Keratinocyte (primary cell): ENCODE results near the gene PCDH9. TPM values are rescaled to one million over a fixed set of nuclear protein-coding genes. Genes with fewer than 3 reads are reported as not detected.

Source experiments
- DNase-seq: peaks from one replicate; pipeline ENCODE4 v3.0.0-alpha.2; 2011; ENCODE audit warnings: low read depth, missing footprints, low spot score
- FAIRE-seq: peaks from 2 replicates; lab custom pipeline; 2011; peaks lifted over from hg19 to GRCh38; lab: Jason Lieb, UNC
- H2AFZ ChIP-seq: 2 replicates; pipeline ENCODE4 v1.6.0; 2012; ENCODE audit warnings: low read length, control low read depth, inconsistent platforms; ENCODE audit not compliant: control insufficient read depth
- H3K27ac ChIP-seq: 2 replicates; pipeline ENCODE4 v1.5.1; 2011; ENCODE audit warnings: low read length; ENCODE audit not compliant: control insufficient read depth, insufficient read depth
- H3K27me3 ChIP-seq: 3 replicates; pipeline ENCODE4 v1.6.0; 2011; ENCODE audit warnings: low read length; ENCODE audit not compliant: control insufficient read depth, insufficient read depth; ENCODE audit errors: extremely low read depth
- H3K36me3 ChIP-seq, 2 experiments: 2 replicates in 1 of 2; 3 replicates in 1 of 2; pipeline ENCODE4 v1.5.1; 2011; ENCODE audit warnings: low read length in 2 of 2, mild to moderate bottlenecking in 1 of 2; ENCODE audit not compliant: control insufficient read depth in 2 of 2, insufficient read depth in 2 of 2; ENCODE audit errors: extremely low read depth in 1 of 2
- H3K4me1 ChIP-seq: 3 replicates; pipeline ENCODE4 v1.5.1; 2011; ENCODE audit warnings: low read length; ENCODE audit not compliant: control insufficient read depth, insufficient read depth; ENCODE audit errors: extremely low read depth
- H3K4me2 ChIP-seq: 3 replicates; pipeline ENCODE4 v1.6.0; 2011; ENCODE audit warnings: low read depth, low read length; ENCODE audit not compliant: control insufficient read depth, insufficient read depth; ENCODE audit errors: extremely low read depth
- H3K4me3 ChIP-seq, 3 experiments: fragments of 200-600 bp in 1 of 3; sonication (generic) in 1 of 3; 2 replicates in 2 of 3; 3 replicates in 1 of 3; pipeline ENCODE4 v1.5.1; 2011 to 2016; ENCODE audit warnings: low read length in 3 of 3, mild to moderate bottlenecking in 3 of 3, control low read depth in 2 of 3, inconsistent platforms in 1 of 3, low read depth in 1 of 3, mixed read lengths in 1 of 3, mixed run types in 1 of 3, moderate library complexity in 1 of 3; ENCODE audit not compliant: control insufficient read depth in 2 of 3, insufficient read depth in 2 of 3; ENCODE audit errors: extremely low read depth in 1 of 3
- H3K79me2 ChIP-seq: 2 replicates; pipeline ENCODE4 v1.6.0; 2012; ENCODE audit warnings: low read length; ENCODE audit not compliant: control insufficient read depth, insufficient read depth
- H3K9ac ChIP-seq: 3 replicates; pipeline ENCODE4 v1.6.0; 2011; ENCODE audit warnings: low read length; ENCODE audit not compliant: control insufficient read depth, insufficient read depth; ENCODE audit errors: extremely low read depth
- H3K9me1 ChIP-seq: 3 replicates; pipeline ENCODE4 v1.6.0; 2011; ENCODE audit warnings: low read length; ENCODE audit not compliant: control insufficient read depth, insufficient read depth; ENCODE audit errors: extremely low read depth
- H3K9me3 ChIP-seq: 2 replicates; pipeline ENCODE4 v1.5.1; 2012; ENCODE audit warnings: low read depth, low read length; ENCODE audit not compliant: control insufficient read depth
- H4K20me1 ChIP-seq: 3 replicates; pipeline ENCODE4 v1.6.0; 2011; ENCODE audit warnings: low read length; ENCODE audit not compliant: control insufficient read depth, insufficient read depth; ENCODE audit errors: extremely low read depth
- CTCF ChIP-seq, 3 experiments: IDR thresholded peaks in 1 of 3; conservative IDR thresholded peaks in 1 of 3; optimal IDR thresholded peaks in 1 of 3; 2 replicates in 2 of 3; 3 replicates in 1 of 3; pipeline versions ENCODE3 to v1.5.1; 2011; ENCODE audit warnings: low read length in 3 of 3, mild to moderate bottlenecking in 3 of 3, moderate library complexity in 2 of 3, control low read depth in 1 of 3, inconsistent platforms in 1 of 3; ENCODE audit not compliant: insufficient read depth in 2 of 3; ENCODE audit errors: extremely low read depth in 1 of 3
- EZH2 ChIP-seq: IDR thresholded peaks from one replicate; pipeline ENCODE4 v1.6.1; 2012; ENCODE audit warnings: inconsistent platforms, mild to moderate bottlenecking, low read length, moderate library complexity
- dilution Hi-C: fragments of 300-500 bp; cut with MboI; formaldehyde crosslinking; loops from one replicate; pipeline ENCODE4 v1.7.0; 2020; ENCODE audit warnings: low sequenced_read_pairs; ENCODE audit not compliant: extremely low pct_ligation_motif_present
- polyA plus RNA-seq, 5 experiments: library from polyadenylated mRNA; depleted of rRNA in 3 of 5; stranded (reverse) in 3 of 5; stranded (forward) in 1 of 5; unstranded in 1 of 5; fragments of >200 nt; gene quantifications; 1 replicate in 1 of 5; 2 replicates in 3 of 5; 3 replicates in 1 of 5; pipeline versions ENCODE4 v1.2.1 to v1.2.3, GENCODE V29; 2011 to 2012; ENCODE audit warnings: missing spikeins in 2 of 5, low read depth in 1 of 5, low replicate concordance in 1 of 5

Gene PCDH9
- polyA plus RNA-seq, 1 donor (not counting 4 experiments of a cell fraction or from before 2014, with no cell fraction given) = 0.21 TPM

- Histone ChIP-seq H3K79me2 (no peaks in the 10 kb centered on the region), H4K20me1 (no peaks in the 10 kb centered on the region), H3K4me2 (no peak overlapping the region), H3K9ac (no peak overlapping the region), H3K4me3 (no peak overlapping the region), H3K9me3 (no peaks in the 10 kb centered on the region), H3K36me3 (no peaks in the 10 kb centered on the region), H3K4me1 (no peaks in the 10 kb centered on the region), H3K27ac (no peak overlapping the region), H3K9me1 (no peaks in the 10 kb centered on the region), H3K27me3 (no peaks in the 10 kb centered on the region), H2AFZ (no peak overlapping the region)
- DNase-seq (no peak), FAIRE-seq (no peak)
- no peak for TF ChIP-seq CTCF (optimal IDR thresholded peaks at IDR 0.05 in 1 of 3, IDR thresholded peaks at IDR 0.05 in 1 of 3, conservative IDR thresholded peaks at IDR 0.05 in 1 of 3; ENCODE audit: extremely low read depth in 1 of 3, insufficient read depth in 2 of 3, low read length in 3 of 3)
- no peak for TF ChIP-seq EZH2
- dilution Hi-C loops = no loop called here
Observed at GRCh38 chr13:66675620-66676019, 554.5 kb downstream of the PCDH9 start.

- H4K20me1 ChIP-seq = no peaks in the 10 kb centered on the region
- H3K9me3 ChIP-seq = no peaks in the 10 kb centered on the region
- H3K27me3 ChIP-seq = no peaks in the 10 kb centered on the region
- H3K4me1 ChIP-seq = no peaks in the 10 kb centered on the region
- dilution Hi-C loops = no loop called here
- H3K9ac ChIP-seq = no peak overlapping the region
- no peak overlapping the region for H3K27ac ChIP-seq
- H3K79me2 ChIP-seq = no peaks in the 10 kb centered on the region
- no peak overlapping the region for H3K4me2 ChIP-seq
- H3K4me3 ChIP-seq = no peak overlapping the region
- no peaks in the 10 kb centered on the region for H3K36me3 ChIP-seq
- H3K9me1 ChIP-seq = no peaks in the 10 kb centered on the region
- no peak overlapping the region for H2AFZ ChIP-seq
- no peak for TF ChIP-seq EZH2
- no peak for TF ChIP-seq CTCF (optimal IDR thresholded peaks at IDR 0.05 in 1 of 3, IDR thresholded peaks at IDR 0.05 in 1 of 3, conservative IDR thresholded peaks at IDR 0.05 in 1 of 3; ENCODE audit: extremely low read depth in 1 of 3, insufficient read depth in 2 of 3, low read length in 3 of 3)
- FAIRE-seq = no peak
- DNase-seq = no peak
Observed at GRCh38 chr13:66673401-66673800, 556.7 kb downstream of the PCDH9 start.
